ENCODE results near the gene KCNMA1. TPM values are rescaled to one million over a fixed set of nuclear protein-coding genes. Genes with fewer than 3 reads are reported as not detected.

Gene KCNMA1
- total and polyA plus RNA-seq, 9 of the 15 experiments (the other 6 are each of a cell fraction or from before 2014, with no cell fraction given): 0.01 to 0.95 (median 0.15) TPM; not detected in 4

DNA sequence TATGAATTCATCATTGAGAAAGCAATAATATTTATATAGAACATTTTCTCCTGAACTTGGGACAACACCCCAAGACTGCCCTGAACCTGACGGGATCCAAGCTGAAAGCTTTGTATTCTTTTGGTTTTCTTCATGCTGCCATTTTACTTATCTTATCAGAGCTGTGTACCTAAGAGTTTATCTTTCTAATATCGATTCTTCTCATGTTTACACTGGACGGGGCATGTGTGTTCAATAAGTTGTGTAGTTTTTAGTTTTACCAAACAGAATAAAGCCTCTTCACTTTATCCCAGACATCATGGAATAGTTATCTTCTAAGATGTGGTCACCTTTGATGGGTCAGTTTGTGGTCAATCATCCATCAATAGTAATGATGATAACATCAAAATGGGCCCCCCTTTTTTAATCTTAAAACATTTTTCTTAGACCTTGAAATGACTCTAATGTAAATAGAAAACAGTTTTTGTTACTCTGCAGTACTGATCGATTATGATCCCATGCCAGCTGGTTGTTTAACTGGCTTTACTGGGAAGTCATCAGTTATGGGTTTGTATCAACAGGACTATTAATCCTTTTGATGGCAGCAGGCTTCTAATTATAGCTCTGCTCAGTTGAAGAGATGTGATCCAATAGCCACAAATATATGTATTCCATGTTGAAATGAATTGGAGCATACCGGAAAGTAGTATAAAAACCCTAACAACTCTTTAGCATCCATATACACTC is 446.1 kb downstream of the KCNMA1 start (continued):
- TF ChIP-seq, protein P1, sequence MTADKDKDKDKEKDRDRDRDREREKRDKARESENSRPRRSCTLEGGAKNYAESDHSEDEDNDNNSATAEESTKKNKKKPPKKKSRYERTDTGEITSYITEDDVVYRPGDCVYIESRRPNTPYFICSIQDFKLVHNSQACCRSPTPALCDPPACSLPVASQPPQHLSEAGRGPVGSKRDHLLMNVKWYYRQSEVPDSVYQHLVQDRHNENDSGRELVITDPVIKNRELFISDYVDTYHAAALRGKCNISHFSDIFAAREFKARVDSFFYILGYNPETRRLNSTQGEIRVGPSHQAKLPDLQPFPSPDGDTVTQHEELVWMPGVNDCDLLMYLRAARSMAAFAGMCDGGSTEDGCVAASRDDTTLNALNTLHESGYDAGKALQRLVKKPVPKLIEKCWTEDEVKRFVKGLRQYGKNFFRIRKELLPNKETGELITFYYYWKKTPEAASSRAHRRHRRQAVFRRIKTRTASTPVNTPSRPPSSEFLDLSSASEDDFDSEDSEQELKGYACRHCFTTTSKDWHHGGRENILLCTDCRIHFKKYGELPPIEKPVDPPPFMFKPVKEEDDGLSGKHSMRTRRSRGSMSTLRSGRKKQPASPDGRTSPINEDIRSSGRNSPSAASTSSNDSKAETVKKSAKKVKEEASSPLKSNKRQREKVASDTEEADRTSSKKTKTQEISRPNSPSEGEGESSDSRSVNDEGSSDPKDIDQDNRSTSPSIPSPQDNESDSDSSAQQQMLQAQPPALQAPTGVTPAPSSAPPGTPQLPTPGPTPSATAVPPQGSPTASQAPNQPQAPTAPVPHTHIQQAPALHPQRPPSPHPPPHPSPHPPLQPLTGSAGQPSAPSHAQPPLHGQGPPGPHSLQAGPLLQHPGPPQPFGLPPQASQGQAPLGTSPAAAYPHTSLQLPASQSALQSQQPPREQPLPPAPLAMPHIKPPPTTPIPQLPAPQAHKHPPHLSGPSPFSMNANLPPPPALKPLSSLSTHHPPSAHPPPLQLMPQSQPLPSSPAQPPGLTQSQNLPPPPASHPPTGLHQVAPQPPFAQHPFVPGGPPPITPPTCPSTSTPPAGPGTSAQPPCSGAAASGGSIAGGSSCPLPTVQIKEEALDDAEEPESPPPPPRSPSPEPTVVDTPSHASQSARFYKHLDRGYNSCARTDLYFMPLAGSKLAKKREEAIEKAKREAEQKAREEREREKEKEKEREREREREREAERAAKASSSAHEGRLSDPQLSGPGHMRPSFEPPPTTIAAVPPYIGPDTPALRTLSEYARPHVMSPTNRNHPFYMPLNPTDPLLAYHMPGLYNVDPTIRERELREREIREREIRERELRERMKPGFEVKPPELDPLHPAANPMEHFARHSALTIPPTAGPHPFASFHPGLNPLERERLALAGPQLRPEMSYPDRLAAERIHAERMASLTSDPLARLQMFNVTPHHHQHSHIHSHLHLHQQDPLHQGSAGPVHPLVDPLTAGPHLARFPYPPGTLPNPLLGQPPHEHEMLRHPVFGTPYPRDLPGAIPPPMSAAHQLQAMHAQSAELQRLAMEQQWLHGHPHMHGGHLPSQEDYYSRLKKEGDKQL (CRISPR knock-in tag; IDR thresholded peaks at IDR 0.05; ENCODE audit: borderline replicate concordance): no peak
- TF ChIP-seq SMAD2 (IDR thresholded peaks at IDR 0.05; ENCODE audit: low read depth, low read length) (no peak), CBX8 (IDR thresholded peaks at IDR 0.05; ENCODE audit: borderline replicate concordance, extremely low read depth, low read depth, low read length, poor library complexity, severe bottlenecking) (no peak), ZBTB1 (CRISPR knock-in tag; IDR thresholded peaks at IDR 0.05; ENCODE audit: borderline replicate concordance, low read depth) (no peak), KDM2B (CRISPR knock-in tag; IDR thresholded peaks at IDR 0.05) (no peak), ZKSCAN8 (CRISPR knock-in tag; IDR thresholded peaks at IDR 0.05) (no peak), ZBED1 (IDR thresholded peaks at IDR 0.05) (no peak), ELF4 (CRISPR knock-in tag; IDR thresholded peaks at IDR 0.05) (no peak), GATAD2A (IDR thresholded peaks at IDR 0.05) (no peak), PURB (CRISPR knock-in tag; IDR thresholded peaks at IDR 0.05; ENCODE audit: low read depth) (no peak)
- TF ChIP-seq, protein P2, sequence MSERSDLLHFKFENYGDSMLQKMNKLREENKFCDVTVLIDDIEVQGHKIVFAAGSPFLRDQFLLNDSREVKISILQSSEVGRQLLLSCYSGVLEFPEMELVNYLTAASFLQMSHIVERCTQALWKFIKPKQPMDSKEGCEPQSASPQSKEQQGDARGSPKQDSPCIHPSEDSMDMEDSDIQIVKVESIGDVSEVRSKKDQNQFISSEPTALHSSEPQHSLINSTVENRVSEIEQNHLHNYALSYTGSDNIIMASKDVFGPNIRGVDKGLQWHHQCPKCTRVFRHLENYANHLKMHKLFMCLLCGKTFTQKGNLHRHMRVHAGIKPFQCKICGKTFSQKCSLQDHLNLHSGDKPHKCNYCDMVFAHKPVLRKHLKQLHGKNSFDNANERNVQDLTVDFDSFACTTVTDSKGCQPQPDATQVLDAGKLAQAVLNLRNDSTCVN (CRISPR knock-in tag; IDR thresholded peaks at IDR 0.05): no peak
- TF ChIP-seq, protein P3, sequence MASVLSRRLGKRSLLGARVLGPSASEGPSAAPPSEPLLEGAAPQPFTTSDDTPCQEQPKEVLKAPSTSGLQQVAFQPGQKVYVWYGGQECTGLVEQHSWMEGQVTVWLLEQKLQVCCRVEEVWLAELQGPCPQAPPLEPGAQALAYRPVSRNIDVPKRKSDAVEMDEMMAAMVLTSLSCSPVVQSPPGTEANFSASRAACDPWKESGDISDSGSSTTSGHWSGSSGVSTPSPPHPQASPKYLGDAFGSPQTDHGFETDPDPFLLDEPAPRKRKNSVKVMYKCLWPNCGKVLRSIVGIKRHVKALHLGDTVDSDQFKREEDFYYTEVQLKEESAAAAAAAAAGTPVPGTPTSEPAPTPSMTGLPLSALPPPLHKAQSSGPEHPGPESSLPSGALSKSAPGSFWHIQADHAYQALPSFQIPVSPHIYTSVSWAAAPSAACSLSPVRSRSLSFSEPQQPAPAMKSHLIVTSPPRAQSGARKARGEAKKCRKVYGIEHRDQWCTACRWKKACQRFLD (CRISPR knock-in tag; IDR thresholded peaks at IDR 0.05): no peak
